GM11168 (cell line): Measurements from ENCODE around the gene MAP4K2.
"Not testable (repeated sequence)": the region's sequence is repeated elsewhere in the genome, so short reads cannot be mapped to it uniquely, and the experiment has no call there.

Experiments
- in situ Hi-C: fragments of 300-500 bp; cut with MboI; formaldehyde crosslinking; loops from one replicate; pipeline ENCODE4 v1.12.0; 2022; ENCODE audit warnings: low sequenced_read_pairs; ENCODE audit not compliant: unreplicated experiment

Gene MAP4K2

GRCh38 chr11:64823568-64824119 lies 20.6 kb upstream of the MAP4K2 start:
- in situ Hi-C loops, result no loop called here

DNA sequence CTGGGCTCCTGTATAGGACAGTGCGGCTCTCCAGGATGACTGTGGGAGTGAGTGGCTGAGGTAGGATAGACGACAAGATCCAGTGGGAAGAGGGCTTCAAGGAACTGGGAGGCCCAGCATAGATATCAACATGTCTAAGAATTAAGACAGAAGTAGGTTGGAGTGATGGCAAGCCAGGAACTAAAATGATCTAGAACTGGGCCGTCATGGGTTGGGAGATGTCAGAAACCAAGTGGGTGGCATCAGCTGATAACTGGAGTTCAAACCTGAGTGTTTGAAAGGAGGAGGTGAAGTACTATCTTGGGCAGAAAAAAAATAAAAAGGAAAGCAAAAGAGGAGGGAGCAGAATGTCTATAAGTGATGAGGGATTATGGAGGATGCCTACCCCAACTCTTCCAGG lies 14.5 kb upstream of the MAP4K2 start:
- in situ Hi-C loops, result no loop called here

GRCh38 chr11:64815433-64815832 lies 12.4 kb upstream of the MAP4K2 start:
- in situ Hi-C loops, result not testable (repeated sequence)

DNA sequence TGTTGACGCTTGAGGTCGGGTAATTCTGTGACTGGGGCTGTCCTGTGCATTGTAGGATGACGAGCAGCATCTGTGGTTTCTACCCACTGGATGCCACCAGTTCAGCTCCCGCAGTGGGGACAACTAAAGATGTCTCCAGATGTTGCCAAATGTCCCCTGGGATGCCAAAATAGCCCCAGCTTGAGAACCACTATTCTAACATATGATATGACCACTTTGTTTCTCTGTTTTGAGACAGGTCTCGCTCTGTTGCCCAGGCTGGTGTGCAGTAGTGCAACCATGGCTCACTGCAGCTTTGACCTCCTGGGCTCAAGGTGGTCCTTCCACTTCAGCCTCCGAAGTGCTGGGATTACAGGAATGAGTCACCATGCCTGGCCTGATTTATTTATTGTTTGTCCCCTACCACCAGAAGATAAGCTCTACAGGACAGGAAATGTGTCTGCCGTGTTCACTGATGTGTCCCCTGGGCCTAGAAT lies 11.7 kb upstream of the MAP4K2 start:
- in situ Hi-C loops, result no loop called here

- in situ Hi-C loops, result no loop called here
These were observed 10.8 kb upstream of the MAP4K2 start for GRCh38 chr11:64813826-64814225.

GRCh38 chr11:64810891-64811272 lies 7.9 kb upstream of the MAP4K2 start:
- in situ Hi-C loops, result no loop called here

GRCh38 chr11:64810271-64810890 lies 7.4 kb upstream of the MAP4K2 start, which contains the start of gene MEN1:
TSS of gene MEN1 (minus strand) at chr11:64810551. CDS start at chr11:64810109, 442 bp downstream.
- in situ Hi-C loops, result no loop called here

GRCh38 chr11:64809781-64810241 lies 6.8 kb upstream of the MAP4K2 start:
- in situ Hi-C loops, result no loop called here

- in situ Hi-C loops, result no loop called here
These were observed 2.5 kb upstream of the MAP4K2 start for GRCh38 chr11:64805481-64805880.

DNA sequence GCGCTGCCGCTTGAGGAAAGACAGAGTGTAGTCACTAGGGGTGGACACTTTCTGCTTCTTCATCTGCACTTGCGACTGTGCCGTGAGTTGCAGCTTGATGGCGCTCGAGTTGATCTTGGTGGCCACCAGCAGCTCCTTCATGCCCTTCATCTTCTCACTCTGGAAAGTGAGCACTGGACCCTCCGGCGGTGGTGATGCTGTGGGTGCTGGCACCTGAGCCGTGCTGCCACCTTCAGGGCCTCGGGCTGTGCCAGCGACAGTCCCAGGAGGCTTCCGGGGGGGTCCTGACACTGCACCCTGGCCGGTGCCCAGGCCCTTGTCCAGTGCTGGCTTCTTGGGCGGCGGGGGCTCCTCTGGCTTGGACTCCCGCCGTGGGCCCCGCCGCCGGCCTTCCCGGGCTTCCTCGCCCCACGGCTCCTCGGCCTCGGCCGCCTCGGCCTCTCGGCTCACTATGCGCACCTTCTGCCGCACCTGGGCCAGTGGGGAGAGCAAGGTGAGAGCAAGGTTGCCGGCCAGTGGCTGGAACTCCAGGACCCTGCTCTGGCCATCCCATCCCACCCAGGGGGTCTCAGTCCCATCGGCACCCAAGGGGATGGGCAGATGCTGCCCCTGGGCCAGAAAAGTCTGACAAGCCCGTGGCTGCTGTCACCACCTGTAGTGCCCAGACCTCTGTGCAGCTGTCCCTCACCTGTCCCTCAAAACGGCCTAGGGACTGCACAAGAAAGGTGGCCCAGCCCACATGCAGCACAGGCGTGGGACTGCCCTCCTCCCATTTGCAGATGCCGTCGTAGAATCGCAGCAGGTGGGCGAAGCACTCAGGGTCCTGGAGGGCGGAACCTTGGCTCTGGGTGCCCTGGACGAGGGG lies 1.6 kb upstream of the MAP4K2 start:
- in situ Hi-C loops, result no loop called here

DNA sequence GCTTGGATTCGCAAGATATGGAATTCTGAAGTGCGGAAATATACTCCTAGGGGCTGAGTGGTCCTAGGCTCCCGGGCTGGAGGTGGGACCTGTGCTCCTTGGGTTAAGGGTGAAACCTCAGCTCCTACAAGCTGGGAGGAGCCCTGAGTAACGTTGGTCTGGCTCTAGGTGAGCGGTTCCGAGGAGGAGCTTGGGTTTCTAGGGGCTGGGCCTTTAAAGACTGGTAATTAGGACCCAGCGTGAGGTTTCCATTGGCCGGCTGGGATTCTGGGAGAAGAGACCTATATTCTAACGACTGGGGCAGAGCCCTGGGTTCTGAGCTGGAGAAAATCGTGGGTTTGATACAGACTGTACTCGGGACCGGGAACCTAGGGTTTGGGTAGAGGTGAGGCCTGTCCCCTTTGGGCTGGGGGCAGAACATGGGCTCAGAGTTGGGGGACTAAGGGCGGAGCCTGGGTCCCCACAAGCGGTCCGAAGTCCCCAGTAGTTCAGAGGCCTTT lies 882 bp upstream of the MAP4K2 start:
- in situ Hi-C loops, result no loop called here

DNA sequence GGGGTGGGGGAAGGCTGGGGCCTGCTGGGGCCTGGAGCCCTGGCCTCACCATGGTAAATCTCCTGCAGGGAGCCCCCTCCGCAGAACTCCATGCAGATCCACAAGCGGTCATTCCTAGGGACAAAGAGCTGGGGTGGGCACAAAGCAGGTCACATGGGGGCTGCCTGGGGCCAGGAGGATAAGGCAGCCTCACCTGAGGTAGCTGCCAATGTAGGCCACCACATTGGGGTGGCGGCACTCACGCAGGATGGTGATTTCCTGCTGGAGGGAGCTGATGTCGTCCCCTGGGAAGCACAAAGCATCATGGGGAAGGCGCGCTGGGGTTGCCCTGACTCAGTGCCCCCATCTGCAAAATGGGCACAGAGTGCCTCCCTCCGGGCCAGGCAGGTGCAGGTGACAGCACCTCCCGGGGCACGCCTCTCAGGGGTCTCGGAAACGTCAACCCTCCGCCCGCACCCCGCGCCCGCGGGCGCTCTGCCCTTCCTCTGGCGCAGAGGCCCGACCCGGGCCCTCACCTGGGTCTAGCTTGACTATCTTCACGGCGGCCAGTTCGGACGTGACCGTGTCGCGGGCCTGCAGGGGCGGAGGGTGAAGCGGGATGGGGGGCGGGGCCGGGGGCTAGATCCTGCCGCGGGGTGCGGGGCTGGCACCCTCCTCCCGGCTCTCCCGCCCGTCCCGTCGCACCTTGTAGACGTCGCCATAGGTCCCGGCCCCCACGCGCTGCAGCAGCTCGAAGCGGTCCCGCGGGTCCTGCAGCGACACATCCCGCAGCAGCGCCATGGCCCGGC lies 450 bp downstream of the MAP4K2 start:
- in situ Hi-C loops, result no loop called here

DNA sequence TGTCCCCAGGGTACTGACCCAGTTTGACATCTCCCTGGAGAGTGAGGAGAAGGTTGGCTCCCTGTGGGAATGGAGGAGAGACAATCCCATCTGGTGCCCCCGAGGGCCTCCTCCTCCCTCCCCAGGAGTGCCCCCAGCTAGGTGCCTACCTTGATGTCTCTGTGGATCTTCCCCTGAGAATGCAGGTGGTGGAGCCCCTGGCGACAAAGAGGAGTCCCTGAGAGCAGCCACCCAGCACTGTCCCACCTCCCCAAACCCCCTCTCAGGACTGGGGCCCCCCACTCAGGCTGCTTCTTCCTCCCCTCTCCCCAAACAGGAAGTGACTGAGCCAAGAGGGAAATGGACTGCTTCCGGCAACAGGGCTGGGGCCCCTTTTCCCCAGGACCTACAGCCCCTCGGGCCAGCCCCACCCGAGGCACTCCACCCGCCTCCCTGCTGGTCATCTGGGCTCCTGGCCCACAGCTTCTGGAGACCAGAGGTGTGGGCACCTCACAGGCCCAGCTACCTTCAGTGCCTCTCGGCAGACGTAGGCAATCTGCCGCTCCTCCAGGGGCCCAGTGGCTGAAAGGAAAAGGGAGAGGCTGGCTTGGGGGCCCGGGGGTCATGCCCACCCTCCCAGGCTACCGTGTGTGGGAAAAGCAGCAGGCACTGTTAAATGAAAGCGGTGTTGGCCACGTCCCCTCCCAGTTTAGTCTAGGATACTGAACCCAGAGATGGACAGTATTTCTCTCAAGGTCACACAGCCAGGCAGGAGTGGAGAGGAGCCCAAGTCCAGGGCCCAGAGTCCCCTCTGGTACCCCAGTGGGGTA lies 1.2 kb downstream of the MAP4K2 start:
- in situ Hi-C loops, result no loop called here

- in situ Hi-C loops, result no loop called here
These were observed 1.9 kb downstream of the MAP4K2 start for GRCh38 chr11:64801158-64801464.

- in situ Hi-C loops, result no loop called here
These were observed 2.5 kb downstream of the MAP4K2 start for GRCh38 chr11:64800303-64801157.

- in situ Hi-C loops, result no loop called here
These were observed 3.3 kb downstream of the MAP4K2 start for GRCh38 chr11:64799623-64800302.

DNA sequence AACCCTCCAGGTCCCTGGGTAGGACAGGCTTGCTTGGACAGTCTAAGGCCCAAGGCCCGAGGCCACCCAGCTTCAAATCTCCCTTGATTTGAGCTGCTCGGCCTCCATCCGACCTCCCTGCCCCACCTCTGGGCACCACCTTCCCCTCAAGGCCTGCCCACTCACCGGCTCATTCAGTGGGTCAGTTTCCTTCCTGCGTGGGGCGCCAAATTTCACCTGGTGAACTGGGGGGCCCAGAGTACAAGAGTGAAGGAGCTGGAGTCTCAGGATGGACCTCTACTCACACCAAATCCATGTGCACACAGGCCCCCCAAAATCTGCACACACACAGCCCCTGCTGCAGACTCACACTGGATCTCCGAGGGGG lies 3.8 kb downstream of the MAP4K2 start:
- in situ Hi-C loops, result no loop called here
